ENCODE data around the gene HMGN1. TPM values are rescaled to one million over a fixed set of nuclear protein-coding genes. Genes with fewer than 3 reads are reported as not detected.

Gene HMGN1
- polyA plus RNA-seq, 1 experiment: 288 TPM

DNA sequence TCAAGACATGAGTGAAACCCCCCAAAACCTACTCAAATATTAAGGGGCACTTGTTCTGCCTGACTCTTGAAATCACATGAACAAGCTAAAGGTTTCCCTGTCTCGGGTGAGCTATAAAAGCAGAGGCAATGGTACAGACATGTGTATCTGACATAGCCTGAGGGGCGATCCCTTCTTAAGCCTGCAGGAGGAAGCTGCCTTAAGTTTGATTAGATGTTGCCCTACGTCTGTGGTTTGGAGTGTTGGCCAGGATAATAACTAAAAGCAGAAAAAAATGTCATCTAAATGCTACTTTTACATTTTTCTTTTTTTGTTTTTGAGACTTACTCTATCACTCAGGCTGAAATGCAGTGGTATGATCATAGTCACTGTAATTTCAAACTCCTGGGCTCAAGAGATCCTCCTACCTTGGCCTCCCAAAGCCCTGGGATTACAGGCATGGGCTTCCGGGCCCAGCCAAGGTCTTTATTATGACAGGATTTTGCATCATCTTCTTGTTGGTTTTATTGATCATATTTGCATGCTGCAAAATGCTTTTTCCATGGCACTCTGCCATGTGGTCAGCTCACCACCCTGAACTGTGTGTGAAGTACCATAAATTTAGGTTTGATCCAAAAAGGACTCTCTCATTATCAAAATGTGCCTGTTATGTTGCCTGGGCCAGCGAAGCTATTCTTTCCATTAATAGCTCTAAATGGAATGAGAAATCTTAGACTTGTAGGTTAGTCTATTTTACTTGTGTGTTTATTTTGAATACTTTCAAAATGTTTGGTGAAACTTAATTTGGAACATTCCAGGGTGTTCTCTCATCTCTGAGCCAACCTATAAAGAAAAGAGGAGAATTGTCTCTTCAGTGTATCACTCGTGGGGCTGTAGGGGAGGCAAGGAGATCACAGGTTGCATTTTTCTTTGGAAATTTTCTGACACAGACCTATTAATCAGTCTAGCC lies 15.0 kb upstream of the HMGN1 start:
- TF ChIP-seq, protein P1, sequence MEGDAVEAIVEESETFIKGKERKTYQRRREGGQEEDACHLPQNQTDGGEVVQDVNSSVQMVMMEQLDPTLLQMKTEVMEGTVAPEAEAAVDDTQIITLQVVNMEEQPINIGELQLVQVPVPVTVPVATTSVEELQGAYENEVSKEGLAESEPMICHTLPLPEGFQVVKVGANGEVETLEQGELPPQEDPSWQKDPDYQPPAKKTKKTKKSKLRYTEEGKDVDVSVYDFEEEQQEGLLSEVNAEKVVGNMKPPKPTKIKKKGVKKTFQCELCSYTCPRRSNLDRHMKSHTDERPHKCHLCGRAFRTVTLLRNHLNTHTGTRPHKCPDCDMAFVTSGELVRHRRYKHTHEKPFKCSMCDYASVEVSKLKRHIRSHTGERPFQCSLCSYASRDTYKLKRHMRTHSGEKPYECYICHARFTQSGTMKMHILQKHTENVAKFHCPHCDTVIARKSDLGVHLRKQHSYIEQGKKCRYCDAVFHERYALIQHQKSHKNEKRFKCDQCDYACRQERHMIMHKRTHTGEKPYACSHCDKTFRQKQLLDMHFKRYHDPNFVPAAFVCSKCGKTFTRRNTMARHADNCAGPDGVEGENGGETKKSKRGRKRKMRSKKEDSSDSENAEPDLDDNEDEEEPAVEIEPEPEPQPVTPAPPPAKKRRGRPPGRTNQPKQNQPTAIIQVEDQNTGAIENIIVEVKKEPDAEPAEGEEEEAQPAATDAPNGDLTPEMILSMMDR (IDR thresholded peaks at IDR 0.05; ENCODE audit: low read depth, low read length): no peak
- ChIA-PET POLR2A (interaction anchor here (0.6 to 1.7 kb wide), 2 partner anchors 24 to 556 kb away, joined by 3 to 6 read pairs; no protein-coding TSS in a partner anchor), CTCF (interaction anchor here (0.5 to 0.7 kb wide), 3 partner anchors 24 to 358 kb away, joined by 3 to 6 read pairs (median 3); no protein-coding TSS in a partner anchor)
- H3K4me3 ChIP-seq (ENCODE audit: low read depth, low read length): no peak overlapping the region
- no peaks in the 10 kb centered on the region for H3K27me3 ChIP-seq (ENCODE audit: control insufficient read depth, insufficient read depth, low read length)
- DNase-seq (ENCODE audit: low read depth, low spot score): no peak
- no peak overlapping the region for H3K27ac ChIP-seq (ENCODE audit: low read depth, low read length)
- H3K9me3 ChIP-seq (ENCODE audit: control insufficient read depth, insufficient read depth, low read length): no peaks in the 10 kb centered on the region

DNA sequence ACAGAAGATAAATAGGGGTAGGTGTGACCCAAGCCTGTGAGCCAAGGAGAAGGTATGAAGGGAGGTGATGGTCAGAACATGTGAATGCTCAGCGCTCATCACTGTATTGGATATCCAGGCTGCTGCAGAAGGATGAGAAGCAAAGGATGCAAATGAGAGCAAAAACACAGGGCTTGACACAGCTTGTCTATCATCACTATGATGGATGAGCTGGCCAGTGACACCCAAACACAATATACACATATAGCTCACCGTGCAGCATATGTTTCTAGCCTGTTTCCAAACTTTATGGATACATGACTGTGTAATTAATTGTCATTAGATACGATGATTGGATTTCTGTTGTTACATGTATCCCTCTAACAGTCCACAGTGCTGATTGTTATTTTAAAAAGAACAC lies 13.8 kb upstream of the HMGN1 start:
- TF ChIP-seq, protein P1 (IDR thresholded peaks at IDR 0.05; ENCODE audit: low read depth, low read length): no peak
- no peak overlapping the region for H3K4me3 ChIP-seq (ENCODE audit: low read depth, low read length)
- POLR2A ChIA-PET: no interaction called here
- CTCF ChIA-PET: no interaction called here
- no peaks in the 10 kb centered on the region for H3K27me3 ChIP-seq (ENCODE audit: control insufficient read depth, insufficient read depth, low read length)
- DNase-seq (ENCODE audit: low read depth, low spot score): no peak
- no peak overlapping the region for H3K27ac ChIP-seq (ENCODE audit: low read depth, low read length)
- no peaks in the 10 kb centered on the region for H3K9me3 ChIP-seq (ENCODE audit: control insufficient read depth, insufficient read depth, low read length)

DNA sequence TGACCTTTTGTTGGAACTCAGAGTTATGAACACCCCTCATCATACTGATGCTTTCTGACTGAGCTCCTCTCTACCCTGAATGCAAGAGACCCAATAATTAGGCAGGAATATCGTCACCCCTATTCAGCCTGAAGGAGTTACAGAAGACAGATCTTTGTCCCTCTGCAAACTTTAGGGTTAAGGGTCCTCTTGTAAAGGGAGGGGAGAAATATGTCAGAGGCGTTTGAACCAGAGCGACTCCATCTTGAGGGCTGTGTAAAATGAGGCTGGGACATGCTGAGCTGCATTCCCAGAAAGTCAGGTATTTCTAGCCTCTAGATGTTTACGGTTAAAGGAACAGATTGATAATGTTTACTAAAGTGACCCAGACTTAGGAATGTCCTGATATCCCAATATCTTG lies 10.5 kb upstream of the HMGN1 start:
- Histone ChIP-seq H3K9me3 (ENCODE audit: control insufficient read depth, insufficient read depth, low read length) (no peaks in the 10 kb centered on the region), H3K4me3 (ENCODE audit: low read depth, low read length) (no peak overlapping the region), H3K27me3 (ENCODE audit: control insufficient read depth, insufficient read depth, low read length) (no peaks in the 10 kb centered on the region), H3K27ac (ENCODE audit: low read depth, low read length) (no peak overlapping the region)
- DNase-seq (ENCODE audit: low read depth, low spot score): no peak
- ChIA-PET CTCF (no interaction called here), POLR2A (no interaction called here)
- TF ChIP-seq, protein P1 (IDR thresholded peaks at IDR 0.05; ENCODE audit: low read depth, low read length): no peak

DNA sequence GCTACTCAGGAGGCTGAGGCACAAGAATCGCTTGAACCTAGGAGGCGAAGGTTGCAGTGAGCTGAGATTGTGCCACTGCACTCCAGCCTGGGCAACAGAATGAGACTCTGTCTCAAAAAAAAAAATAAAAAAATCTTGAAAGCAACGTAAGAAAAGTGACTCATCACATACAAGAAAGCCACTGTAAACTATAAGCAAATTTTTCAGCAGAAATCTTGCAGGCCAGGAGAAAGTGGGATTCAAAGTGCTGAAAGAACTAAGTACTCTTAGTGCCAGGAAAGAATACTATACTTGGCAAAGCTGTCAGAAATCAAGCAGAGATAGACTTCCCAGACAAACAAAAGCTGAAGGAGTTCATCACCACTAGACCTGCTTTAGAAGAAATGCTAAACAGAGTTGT lies 4.4 kb upstream of the HMGN1 start:
- TF ChIP-seq, protein P1 (IDR thresholded peaks at IDR 0.05; ENCODE audit: low read depth, low read length): no peak
- H3K27me3 ChIP-seq (ENCODE audit: control insufficient read depth, insufficient read depth, low read length): no peaks in the 10 kb centered on the region
- ChIA-PET POLR2A (no interaction called here), CTCF (no interaction called here)
- peaks cover 8% of the 10 kb centered on the region; the same call in 1 of the 2 replicates for H3K9me3 ChIP-seq (ENCODE audit: control insufficient read depth, insufficient read depth, low read length)
- no peak overlapping the region for H3K4me3 ChIP-seq (ENCODE audit: low read depth, low read length)
- H3K27ac ChIP-seq (ENCODE audit: low read depth, low read length): no peak overlapping the region
- DNase-seq (ENCODE audit: low read depth, low spot score): no peak
